ENCODE results near the gene SRSF1. TPM values are rescaled to one million over a fixed set of nuclear protein-coding genes. Genes with fewer than 3 reads are reported as not detected.

SRSF1 gene
- total RNA-seq, 2 experiments from 2014 or later, result 531 to 582 TPM

DNA sequence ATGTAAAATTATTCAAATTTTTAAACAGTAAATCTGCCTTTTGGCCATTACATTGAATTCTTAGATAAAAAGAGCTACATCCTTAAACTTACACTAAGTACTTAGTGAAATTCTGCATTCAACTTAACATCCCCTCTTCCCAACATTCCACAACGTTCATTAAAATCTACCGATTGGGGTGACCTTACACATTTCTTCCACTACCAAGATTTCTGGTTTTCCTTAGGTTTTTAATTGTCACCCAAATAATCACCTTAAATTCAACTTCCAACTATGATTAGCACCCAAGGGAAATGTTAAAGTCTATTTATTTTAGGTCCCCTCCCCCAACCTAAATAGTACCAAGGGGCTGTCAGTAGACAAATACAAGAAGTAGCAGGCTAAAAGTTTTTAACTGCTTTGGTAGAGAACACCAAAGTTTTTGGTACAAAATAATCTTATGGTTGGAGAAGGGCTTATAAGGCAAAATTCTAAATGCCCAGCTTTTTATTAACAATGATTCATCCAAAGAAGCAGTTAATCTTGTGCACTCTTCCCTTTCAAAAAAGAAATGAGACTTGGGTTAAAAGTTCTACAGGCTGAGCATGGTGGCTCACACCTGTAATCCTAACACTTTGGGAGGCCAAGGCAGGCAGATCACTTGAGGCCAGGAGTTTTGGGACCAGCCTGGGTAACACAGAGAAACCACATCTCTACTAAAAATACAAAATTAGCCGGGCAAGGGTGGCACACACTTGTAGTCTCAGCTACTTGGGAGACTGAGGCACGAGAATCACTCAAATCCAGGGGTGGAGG is 4.7 kb downstream of the SRSF1 start:
- no peak for TF ChIP-seq CTCF (conservative IDR thresholded peaks at IDR 0.05; ENCODE audit: low read length)
- no peak for TF ChIP-seq EZH2phosphoT487 (IDR thresholded peaks at IDR 0.05; ENCODE audit: borderline replicate concordance, low read depth, low read length)
- ChIA-PET CTCF (ENCODE audit: unreplicated experiment) (no interaction called here), POLR2A (interaction anchor here (0.8 to 1.9 kb wide), 2 partner anchors 16 to 992 kb away, joined by 3 to 7 read pairs; no protein-coding TSS in a partner anchor)
- intact Hi-C loops (cut with micrococcal nuclease; ENCODE audit: unreplicated experiment), result loop anchor here (10.0 kb wide), 1 partner anchor 448 kb away; no protein-coding TSS in a partner anchor
- Histone ChIP-seq H3K4me3 (ENCODE audit: low read depth, low read length, poor library complexity, severe bottlenecking) (peak overlapping the region; percentile 96), H2AFZ (ENCODE audit: low read length) (no peak overlapping the region), H3K79me2 (ENCODE audit: insufficient read depth, low read depth, low read length) (peaks cover 85% of the 10 kb centered on the region), H3K27ac (ENCODE audit: low read depth, low read length, poor library complexity, severe bottlenecking) (peak overlapping the region; percentile 1), H3K36me3 (ENCODE audit: insufficient read depth, low read length) (peaks cover 96% of the 10 kb centered on the region), H3K4me1 (ENCODE audit: insufficient read depth, low read length, poor library complexity, severe bottlenecking) (peaks cover 61% of the 10 kb centered on the region), H3K9me3 (ENCODE audit: low read length) (no peaks in the 10 kb centered on the region), H3K4me2 (ENCODE audit: low read length) (peak overlapping the region; percentile 83), H3K9me2 (ENCODE audit: insufficient read depth, low read length) (no peaks in the 10 kb centered on the region), H4K20me1 (ENCODE audit: insufficient read depth, low read length) (peaks cover 75% of the 10 kb centered on the region)
- no TSS peak for BruUV-seq (replicated peaks)
- no peak for DNase-seq (ENCODE audit: low spot score)

GRCh38 chr17:58001461-58002124 is 5.5 kb downstream of the SRSF1 start:
- Histone ChIP-seq H3K9me3 (ENCODE audit: low read length) (no peaks in the 10 kb centered on the region), H3K36me3 (ENCODE audit: insufficient read depth, low read length) (peaks cover 100% of the 10 kb centered on the region), H2AFZ (ENCODE audit: low read length) (no peak overlapping the region), H3K4me1 (ENCODE audit: insufficient read depth, low read length, poor library complexity, severe bottlenecking) (peaks cover 61% of the 10 kb centered on the region), H3K4me3 (ENCODE audit: low read depth, low read length, poor library complexity, severe bottlenecking) (peak overlapping the region; percentile 96), H3K4me2 (ENCODE audit: low read length) (peak overlapping the region; percentile 83), H4K20me1 (ENCODE audit: insufficient read depth, low read length) (peaks cover 81% of the 10 kb centered on the region), H3K9me2 (ENCODE audit: insufficient read depth, low read length) (no peaks in the 10 kb centered on the region), H3K79me2 (ENCODE audit: insufficient read depth, low read depth, low read length) (peaks cover 81% of the 10 kb centered on the region), H3K27ac (ENCODE audit: low read depth, low read length, poor library complexity, severe bottlenecking) (peak overlapping the region; percentile 1)
- no peak for TF ChIP-seq EZH2phosphoT487 (IDR thresholded peaks at IDR 0.05; ENCODE audit: borderline replicate concordance, low read depth, low read length)
- no peak for TF ChIP-seq CTCF (conservative IDR thresholded peaks at IDR 0.05; ENCODE audit: low read length)
- DNase-seq (ENCODE audit: low spot score), result no peak
- CTCF ChIA-PET (ENCODE audit: unreplicated experiment), result no interaction called here
- no TSS peak for BruUV-seq (replicated peaks)
- POLR2A ChIA-PET, result interaction anchor here (0.8 to 1.9 kb wide), 3 partner anchors 16 to 991 kb away, joined by 3 to 7 read pairs (median 4); no protein-coding TSS in a partner anchor
- intact Hi-C loops (cut with micrococcal nuclease; ENCODE audit: unreplicated experiment), result loop anchor here (1.0 to 10.0 kb wide), 2 partner anchors 83 to 447 kb away; no protein-coding TSS in a partner anchor
